RWPE2 (cell line): ENCODE results near the gene RPS6KA4.
"Not testable (repeated sequence)": the region's sequence is repeated elsewhere in the genome, so short reads cannot be mapped to it uniquely, and the experiment has no call there.

Source experiments
- ATAC-seq: fragments of 200-7000 bp; cut with Tn5 transposase; 3 replicates; pipeline ENCODE4 v1.9.1; 2021; ENCODE audit warnings: low read depth
- DNase-seq: peaks from one replicate; pipeline ENCODE4 v3.0.0-alpha.2; 2020; ENCODE audit warnings: low spot score
- H3K27ac ChIP-seq: fragments of 450-650 bp; 2 replicates; pipeline ENCODE4 v1.5.1; 2017; ENCODE audit warnings: mild to moderate bottlenecking; ENCODE audit not compliant: poor library complexity, severe bottlenecking
- H3K27me3 ChIP-seq: fragments of 250-450 bp; sonication (Bioruptor Pico); 2 replicates; pipeline ENCODE4 v1.5.1; 2021; ENCODE audit warnings: mild to moderate bottlenecking, moderate library complexity; ENCODE audit not compliant: insufficient read depth, poor library complexity, severe bottlenecking
- H3K36me3 ChIP-seq: fragments of 250-450 bp; sonication (Bioruptor Pico); 2 replicates; pipeline ENCODE4 v1.5.1; 2020; ENCODE audit warnings: low read depth, mild to moderate bottlenecking, moderate library complexity
- H3K4me1 ChIP-seq: fragments of 250-450 bp; sonication (Bioruptor Pico); 2 replicates; pipeline ENCODE4 v1.5.1; 2021; ENCODE audit warnings: mild to moderate bottlenecking, moderate library complexity; ENCODE audit not compliant: insufficient read depth, poor library complexity, severe bottlenecking
- H3K4me3 ChIP-seq: fragments of 250-450 bp; sonication (Bioruptor Pico); 2 replicates; pipeline ENCODE4 v1.5.1; 2021; ENCODE audit warnings: mild to moderate bottlenecking, moderate library complexity; ENCODE audit not compliant: severe bottlenecking
- H3K9me3 ChIP-seq: fragments of 250-450 bp; sonication (Bioruptor Pico); 2 replicates; pipeline ENCODE4 v1.5.1; 2021; ENCODE audit warnings: mild to moderate bottlenecking, moderate library complexity; ENCODE audit not compliant: severe bottlenecking
- TF ChIP-seq, protein P1 (sequence below): fragments of 450-650 bp; IDR thresholded peaks from one replicate; pipeline ENCODE4 v1.5.1; 2017; ENCODE audit warnings: mild to moderate bottlenecking, moderate library complexity; ENCODE audit not compliant: poor library complexity, severe bottlenecking

Gene RPS6KA4

DNA sequence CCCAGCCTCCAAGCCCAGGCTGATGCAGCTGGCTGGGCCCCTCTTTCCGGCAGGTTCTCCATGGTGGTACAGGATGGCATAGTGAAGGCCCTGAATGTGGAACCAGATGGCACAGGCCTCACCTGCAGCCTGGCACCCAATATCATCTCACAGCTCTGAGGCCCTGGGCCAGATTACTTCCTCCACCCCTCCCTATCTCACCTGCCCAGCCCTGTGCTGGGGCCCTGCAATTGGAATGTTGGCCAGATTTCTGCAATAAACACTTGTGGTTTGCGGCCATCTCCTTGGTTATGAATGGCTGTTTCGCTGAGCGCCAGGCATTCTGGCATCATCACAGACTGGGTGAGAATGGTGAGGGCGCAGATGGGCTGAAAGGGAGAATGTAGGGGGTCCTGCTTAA, 37.4 kb upstream of the RPS6KA4 start:
- Histone ChIP-seq H3K27me3 (no peaks in the 10 kb centered on the region), H3K36me3 (peaks cover 29% of the 10 kb centered on the region), H3K9me3 (no peaks in the 10 kb centered on the region), H3K4me3 (no peak overlapping the region), H3K27ac (peak overlapping the region; percentile 95), H3K4me1 (peaks cover 38% of the 10 kb centered on the region)
- ATAC-seq (peak; percentile 63), DNase-seq (peak; percentile 78)
- TF ChIP-seq, protein P1, sequence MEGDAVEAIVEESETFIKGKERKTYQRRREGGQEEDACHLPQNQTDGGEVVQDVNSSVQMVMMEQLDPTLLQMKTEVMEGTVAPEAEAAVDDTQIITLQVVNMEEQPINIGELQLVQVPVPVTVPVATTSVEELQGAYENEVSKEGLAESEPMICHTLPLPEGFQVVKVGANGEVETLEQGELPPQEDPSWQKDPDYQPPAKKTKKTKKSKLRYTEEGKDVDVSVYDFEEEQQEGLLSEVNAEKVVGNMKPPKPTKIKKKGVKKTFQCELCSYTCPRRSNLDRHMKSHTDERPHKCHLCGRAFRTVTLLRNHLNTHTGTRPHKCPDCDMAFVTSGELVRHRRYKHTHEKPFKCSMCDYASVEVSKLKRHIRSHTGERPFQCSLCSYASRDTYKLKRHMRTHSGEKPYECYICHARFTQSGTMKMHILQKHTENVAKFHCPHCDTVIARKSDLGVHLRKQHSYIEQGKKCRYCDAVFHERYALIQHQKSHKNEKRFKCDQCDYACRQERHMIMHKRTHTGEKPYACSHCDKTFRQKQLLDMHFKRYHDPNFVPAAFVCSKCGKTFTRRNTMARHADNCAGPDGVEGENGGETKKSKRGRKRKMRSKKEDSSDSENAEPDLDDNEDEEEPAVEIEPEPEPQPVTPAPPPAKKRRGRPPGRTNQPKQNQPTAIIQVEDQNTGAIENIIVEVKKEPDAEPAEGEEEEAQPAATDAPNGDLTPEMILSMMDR = no peak

DNA sequence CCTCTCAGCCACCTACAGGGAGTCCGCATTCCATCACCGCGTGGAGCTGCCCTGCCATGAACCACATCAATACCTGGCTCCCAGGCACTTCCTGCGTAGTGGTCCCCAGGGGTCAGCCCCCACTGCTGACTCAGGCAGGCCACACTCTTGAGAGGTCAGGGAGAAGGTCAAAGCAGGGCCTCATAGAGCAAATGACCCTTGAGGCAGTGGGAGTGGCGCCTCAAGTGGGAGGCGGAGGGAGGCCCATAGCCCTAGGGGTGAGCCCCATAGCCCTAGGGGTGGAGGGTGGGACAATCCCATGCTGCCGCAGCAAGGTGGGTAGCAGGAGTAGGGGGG, 36.1 kb upstream of the RPS6KA4 start:
- Histone ChIP-seq H3K4me1 (peaks cover 38% of the 10 kb centered on the region), H3K27ac (peak overlapping the region; percentile 95), H3K36me3 (peaks cover 25% of the 10 kb centered on the region), H3K4me3 (no peak overlapping the region), H3K27me3 (no peaks in the 10 kb centered on the region), H3K9me3 (no peaks in the 10 kb centered on the region)
- DNase-seq (no peak), ATAC-seq (no peak)
- TF ChIP-seq, protein P1 = no peak

DNA sequence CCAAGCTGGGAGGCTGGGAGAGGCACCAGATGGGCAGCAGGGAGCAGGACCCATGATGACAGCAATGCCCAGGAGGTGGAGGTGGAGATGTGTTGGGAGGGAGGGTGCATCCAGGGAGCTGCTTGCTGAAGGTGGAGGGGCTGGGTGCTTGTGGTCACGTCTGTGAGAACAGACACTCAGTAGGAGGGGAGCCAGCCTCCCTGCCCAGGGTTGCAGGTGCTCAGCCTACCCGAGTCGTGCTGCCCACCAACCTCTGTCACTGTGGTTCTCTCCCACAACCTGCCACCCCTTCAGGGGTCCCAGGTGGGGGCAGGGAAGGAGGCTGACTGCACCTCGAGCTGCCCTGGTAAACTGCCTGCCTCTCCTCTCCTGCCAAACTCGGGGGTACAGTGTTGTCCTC, 35.6 kb upstream of the RPS6KA4 start:
- TF ChIP-seq, protein P1 = no peak
- peak overlapping the region; percentile 95 for H3K27ac ChIP-seq
- peak; percentile 45 for DNase-seq

DNA sequence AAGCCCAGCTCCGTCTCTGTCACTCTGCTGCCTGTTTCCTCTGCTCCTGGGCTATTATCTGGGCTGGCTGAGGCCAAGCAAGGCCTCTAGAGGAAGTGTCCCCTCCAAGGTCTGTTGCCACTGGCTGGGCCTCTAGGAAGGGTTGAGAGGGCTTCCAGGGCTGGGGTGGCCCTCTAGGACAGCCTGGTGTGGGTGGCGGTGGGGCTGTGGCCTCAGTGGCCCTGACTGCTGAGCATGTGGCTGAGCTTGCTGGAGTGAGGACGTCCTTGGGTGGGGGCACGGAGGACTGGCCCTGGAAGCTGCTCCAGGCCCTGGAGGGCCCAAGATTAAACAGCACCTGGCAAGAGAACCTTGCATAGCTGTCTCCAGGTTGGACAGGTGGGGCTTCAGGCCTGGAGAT, 35.0 kb upstream of the RPS6KA4 start:
- H3K27ac ChIP-seq = peak overlapping the region; percentile 95
- not testable (repeated sequence) for H3K4me3 ChIP-seq, H3K27me3 ChIP-seq, ATAC-seq, H3K9me3 ChIP-seq
- peaks cover 38% of the 10 kb centered on the region for H3K4me1 ChIP-seq
- DNase-seq = peak; percentile 46
- H3K36me3 ChIP-seq = peaks cover 25% of the 10 kb centered on the region

More for the DNA sequence above, 35.6 kb upstream of the RPS6KA4 start:
- Histone ChIP-seq H3K4me1 (peaks cover 38% of the 10 kb centered on the region), H3K36me3 (peaks cover 25% of the 10 kb centered on the region), H3K4me3 (no peak overlapping the region), H3K27me3 (no peaks in the 10 kb centered on the region), H3K9me3 (no peaks in the 10 kb centered on the region)
- ATAC-seq = no peak

DNA sequence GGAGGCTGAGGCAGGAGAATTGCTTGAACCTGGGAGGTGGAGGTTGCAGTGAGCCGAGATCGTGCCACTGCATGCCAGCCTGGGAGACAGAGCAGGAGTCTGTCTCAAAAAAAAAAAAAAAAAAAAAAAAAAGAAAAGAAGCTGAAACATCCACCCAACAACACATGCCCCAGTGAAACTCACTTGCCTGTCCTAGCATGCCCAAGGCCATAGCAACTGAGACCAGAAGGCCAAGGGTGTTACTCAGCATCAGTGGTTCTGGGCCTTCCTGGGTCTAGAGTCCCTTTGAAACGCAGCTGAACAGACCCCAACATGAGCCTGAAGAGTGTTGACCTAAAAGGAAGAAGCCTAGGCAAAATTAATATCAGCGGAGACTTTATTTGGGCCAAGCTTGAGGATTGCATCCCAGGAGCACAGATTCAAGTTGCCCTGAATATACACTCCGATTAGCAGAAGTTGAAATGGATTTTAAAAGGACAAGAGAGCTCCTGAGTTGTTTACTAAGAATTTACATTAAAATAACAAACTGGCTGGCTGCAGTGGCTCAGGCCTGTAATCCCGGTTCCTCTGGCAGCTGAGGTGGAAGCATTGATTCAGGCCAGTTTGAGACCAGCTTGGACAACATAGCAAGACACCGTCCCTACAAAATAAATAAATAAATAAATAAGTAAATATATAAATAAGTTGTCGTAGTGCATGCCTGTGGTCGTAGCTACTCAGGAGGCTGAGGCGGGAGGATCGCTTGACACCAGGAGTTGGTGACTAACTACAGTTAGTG, 34.1 kb upstream of the RPS6KA4 start:
- ATAC-seq (peak; percentile 76), DNase-seq (peak; percentile 86)
- H3K27ac ChIP-seq = peak overlapping the region; percentile 95

More for the DNA sequence above, 34.1 kb upstream of the RPS6KA4 start:
- H3K36me3 ChIP-seq = peaks cover 21% of the 10 kb centered on the region
- H3K9me3 ChIP-seq = no peaks in the 10 kb centered on the region
- TF ChIP-seq, protein P1 = no peak
- H3K4me3 ChIP-seq = no peak overlapping the region
- H3K4me1 ChIP-seq = peaks cover 31% of the 10 kb centered on the region
- no peaks in the 10 kb centered on the region for H3K27me3 ChIP-seq
